ENCODE results near the gene MCF2.

The MCF2 gene

DNA sequence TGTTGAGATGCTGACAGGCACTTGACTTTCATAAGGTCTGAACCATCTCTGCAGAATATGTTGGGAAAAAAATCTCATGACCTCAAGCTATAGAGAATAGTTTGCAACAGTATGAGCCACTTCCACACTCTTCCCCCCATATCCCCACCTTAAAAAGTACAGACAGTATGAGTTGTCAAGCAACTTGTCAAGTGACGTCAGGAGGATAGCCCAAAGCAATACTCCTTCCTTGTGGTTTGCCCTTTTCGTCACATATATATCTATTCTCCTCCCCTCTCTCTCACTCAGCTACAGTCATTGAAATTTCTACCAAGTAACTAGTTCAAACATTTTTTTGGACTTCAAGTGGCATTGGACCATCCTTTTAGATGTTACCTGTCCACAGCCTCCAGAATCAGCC lies 67.7 kb downstream of the MCF2 start:
- H3K27ac ChIP-seq = no peak overlapping the region
- H3K4me3 ChIP-seq = no peak overlapping the region

DNA sequence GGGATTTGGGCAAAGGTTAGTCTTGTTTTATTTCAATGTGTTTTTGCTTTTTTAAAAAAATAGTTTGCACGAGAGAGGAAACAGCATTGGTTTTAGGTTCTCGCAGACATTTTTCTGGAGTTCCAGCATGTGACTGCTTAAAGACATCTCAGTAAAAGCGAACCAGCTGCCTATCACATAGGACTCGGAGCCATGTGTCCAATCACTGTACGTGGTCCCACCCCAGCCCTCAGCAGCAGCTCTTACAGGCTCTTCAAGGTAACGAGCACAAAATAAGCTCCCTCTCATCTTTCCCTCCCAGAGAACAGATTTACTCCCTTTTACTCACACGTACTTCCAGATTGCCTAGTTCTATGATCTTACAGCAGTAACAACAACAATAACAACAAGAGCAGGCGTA lies 68.7 kb downstream of the MCF2 start:
- Histone ChIP-seq H3K27ac (no peak overlapping the region), H3K4me3 (no peak overlapping the region)

DNA sequence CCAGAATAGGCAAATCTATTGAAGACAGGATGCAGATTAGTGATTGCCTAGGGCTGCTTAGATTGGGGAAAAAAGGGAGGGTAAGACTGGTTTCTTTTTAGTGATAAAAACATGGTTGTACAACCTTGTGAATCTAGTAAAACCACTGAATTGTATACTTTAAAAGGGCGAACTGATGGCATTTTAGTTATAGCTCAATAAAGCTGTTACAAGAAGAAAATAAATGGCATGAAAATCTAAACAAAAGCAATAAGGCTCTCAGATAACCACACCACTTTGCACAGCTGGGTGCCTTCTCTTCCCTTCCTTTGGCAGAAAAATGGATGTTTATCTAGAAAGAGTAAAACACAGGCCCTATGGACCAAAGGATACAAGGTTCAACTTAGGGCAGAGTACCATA lies 107.9 kb downstream of the MCF2 start:
- H3K27ac ChIP-seq = no peak overlapping the region
- no peak overlapping the region for H3K4me3 ChIP-seq

DNA sequence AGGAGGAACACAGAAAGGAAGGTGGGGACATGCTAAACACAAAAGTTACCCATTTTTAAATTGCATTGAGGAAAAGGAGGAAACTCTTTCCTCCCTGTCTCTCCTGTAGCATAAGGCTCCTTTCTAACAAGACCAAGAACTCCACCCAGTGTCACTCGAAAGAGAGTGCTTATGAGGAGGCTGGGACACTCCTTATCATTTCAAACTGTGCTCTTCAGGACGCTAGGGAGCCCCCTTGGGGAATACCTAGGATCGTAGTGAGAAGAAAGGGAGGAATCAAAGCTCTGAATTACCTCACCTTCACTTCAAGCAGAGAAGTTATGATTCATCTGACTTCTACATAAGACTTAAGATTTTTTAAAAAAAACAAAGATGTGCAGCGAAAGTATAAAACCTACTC lies 111.9 kb downstream of the MCF2 start:
- no peak overlapping the region for H3K4me3 ChIP-seq
- no peak overlapping the region for H3K27ac ChIP-seq

DNA sequence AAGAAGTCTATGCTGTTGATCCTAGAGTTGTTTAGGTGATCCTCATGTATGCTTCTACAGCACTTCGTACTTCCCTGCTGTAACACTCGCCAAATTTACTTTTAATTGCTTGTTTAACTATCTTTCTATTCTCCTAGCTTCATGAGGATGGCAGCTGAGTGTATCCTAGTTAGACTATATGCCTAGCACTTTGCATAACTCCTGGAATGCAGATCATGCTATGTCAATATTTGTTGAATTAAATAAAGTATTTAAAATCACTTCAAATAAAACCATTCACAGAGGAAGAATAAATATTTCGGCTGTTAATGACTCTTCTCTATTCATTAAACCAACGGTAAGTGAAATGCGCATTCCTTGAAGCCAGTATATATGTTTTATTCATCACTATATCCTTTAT lies 122.4 kb downstream of the MCF2 start:
- no peak overlapping the region for H3K4me3 ChIP-seq
- no peak overlapping the region for H3K27ac ChIP-seq

DNA sequence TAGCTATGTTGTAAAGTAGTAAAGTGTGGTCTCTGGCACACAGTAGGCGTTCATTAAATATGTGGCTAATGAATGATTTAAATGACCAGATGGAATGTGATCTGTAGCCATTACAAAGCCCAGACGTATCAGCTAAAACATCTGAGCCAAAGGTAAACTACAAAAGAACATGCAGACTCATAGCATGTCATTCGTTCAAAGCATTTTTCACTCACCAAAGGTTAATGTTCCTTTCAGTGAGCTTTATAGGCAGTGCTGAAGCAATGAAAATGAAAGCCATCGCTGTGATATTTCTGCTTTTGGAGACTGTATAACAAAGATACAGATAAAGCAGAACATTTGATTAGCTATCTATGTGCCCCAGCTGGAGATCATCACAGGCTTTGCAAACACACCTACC lies 126.9 kb downstream of the MCF2 start:
- Histone ChIP-seq H3K4me3 (no peak overlapping the region), H3K27ac (no peak overlapping the region)

DNA sequence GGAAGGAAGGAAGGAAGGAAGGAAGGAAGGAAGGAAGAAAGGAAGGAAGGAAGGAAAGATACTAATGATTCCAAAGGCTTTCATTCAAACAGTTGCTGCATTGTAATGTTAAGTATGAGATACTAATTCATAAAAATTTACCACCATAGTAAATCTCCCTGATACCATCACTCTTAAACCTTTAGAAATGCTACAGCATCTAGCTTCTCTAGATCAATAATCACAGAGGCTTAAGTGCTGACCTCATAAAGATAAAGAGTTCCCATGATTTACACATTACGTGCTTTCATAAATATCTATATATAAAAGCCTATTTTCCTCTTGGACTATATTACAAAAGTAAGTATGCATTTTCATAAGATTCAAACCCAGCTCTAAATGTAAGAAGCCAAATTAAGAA lies 141.0 kb downstream of the MCF2 start:
- Histone ChIP-seq H3K4me3 (no peak overlapping the region), H3K27ac (no peak overlapping the region)

DNA sequence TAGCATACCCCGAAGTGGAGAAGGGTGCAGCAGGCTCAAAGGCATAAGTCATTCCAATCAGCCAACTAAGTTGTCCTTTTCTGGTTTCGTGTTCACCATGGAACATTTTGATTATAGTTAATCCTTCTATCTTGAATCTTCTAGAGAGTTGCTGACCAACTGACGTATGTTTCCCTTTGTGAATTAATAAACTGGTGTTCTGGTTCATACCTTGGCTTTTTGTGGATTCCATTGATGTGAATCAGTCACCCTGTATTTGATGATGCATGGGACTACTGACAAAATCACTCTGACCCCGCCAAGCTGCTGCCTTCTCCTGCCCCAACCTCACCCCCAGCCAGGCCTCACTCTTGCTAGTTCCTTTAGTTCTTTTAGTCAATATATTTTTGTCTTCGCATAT lies 144.7 kb downstream of the MCF2 start:
- no peak overlapping the region for H3K27ac ChIP-seq
- no peak overlapping the region for H3K4me3 ChIP-seq

DNA sequence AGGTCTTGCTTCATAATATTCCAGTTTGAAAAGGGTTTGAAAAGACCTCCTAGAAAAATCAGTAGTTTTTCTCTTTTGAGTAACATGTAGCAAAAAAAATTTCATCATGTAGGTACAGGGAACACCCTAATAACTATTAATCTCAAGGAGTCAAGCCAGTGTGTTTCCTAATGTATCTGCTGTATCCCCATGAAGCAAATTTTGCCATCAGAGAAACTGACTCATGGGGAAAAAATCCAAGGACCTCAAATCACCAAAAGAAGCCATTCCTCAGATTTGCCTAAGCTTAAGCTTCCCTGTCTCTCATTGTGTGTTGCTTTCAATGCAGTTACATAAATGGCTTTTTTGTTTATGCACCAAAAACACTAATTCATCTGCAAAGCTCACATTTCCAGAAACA lies 147.7 kb downstream of the MCF2 start:
- Histone ChIP-seq H3K27ac (no peak overlapping the region), H3K4me3 (no peak overlapping the region)

DNA sequence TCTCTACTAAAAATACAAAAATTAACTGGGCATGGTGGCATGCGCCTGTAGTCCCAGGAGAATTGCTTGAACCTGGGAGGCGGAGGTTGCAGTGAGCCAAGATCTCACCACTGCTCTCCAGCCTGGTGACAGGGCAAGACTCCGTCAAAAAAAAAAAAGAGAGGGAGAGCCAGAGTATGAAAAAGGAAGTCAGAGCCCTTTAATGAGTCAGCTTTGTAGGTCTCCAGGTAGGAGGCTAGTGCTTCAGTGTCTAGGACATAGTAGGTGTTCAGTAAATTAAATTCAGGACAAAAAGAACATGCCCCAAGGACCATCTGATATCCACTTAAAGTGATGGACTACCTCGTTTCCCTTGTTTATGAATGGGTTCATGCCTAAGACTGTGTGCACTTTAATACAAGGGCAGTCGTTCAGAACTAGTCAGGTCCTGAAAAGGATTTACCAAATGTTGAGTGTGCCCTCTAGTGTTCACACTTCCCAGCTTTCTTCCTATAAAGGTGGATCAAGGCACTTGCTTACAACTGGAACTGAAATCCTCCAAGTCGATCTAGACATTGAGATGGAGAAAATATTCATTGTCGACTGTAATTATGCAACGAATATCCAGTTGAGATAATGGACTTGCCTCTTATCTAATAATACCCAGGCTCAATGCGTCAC lies 148.5 kb downstream of the MCF2 start:
- Histone ChIP-seq H3K4me3 (no peak overlapping the region), H3K27ac (no peak overlapping the region)

DNA sequence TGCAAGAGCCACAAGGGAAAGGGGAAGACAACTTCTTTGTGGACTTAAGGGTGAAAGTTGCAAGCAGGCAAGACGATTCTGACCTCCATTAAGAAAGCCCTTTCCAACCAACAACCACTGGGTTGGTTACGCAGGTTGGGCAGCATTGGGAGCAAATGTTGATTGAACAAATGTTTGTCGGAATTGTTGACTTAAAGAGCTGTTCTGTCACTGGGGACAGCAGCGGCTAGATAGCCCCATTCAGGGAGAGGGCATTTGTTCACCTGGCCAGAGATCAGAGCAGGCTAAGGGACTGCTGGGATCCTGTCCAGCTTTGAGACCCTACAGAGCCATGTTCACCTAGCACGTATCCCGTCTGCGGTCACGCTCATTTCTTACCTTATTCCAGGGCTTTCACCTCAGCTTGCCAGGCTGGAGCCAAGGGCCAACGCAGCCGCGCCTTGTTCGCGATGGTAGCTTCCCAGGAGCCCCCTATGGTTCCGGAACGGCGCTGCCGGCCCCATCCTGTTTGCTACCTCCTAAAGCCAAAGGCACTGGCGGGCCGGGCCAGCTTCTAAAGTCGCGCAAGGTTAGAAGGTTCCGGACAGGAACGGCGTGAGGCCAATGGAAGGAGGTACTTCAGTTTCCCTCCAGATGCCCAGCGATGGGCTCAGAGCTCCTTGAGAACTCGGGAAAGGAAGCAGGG lies 152.8 kb downstream of the MCF2 start:
- Histone ChIP-seq H3K27ac (no peak overlapping the region), H3K4me3 (no peak overlapping the region)

DNA sequence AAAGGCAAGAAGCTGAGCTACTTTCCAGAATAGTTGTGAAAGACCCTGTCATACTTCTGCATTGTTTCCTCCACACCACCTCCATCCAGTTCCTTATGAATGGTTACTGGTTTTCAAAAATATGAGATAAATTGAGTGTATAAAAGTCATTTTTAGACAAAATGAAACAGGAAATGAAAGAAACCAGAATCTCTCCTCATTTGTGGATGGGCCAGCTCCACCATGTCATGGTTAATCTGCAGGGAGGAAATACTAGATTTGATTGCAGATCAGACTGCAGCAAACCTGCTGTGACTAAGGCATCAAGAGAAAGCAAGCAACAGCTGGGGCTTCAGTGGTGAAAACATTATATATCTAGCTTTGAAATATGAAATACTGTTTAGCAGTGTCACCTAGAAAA lies 153.6 kb downstream of the MCF2 start:
- Histone ChIP-seq H3K4me3 (no peak overlapping the region), H3K27ac (no peak overlapping the region)

DNA sequence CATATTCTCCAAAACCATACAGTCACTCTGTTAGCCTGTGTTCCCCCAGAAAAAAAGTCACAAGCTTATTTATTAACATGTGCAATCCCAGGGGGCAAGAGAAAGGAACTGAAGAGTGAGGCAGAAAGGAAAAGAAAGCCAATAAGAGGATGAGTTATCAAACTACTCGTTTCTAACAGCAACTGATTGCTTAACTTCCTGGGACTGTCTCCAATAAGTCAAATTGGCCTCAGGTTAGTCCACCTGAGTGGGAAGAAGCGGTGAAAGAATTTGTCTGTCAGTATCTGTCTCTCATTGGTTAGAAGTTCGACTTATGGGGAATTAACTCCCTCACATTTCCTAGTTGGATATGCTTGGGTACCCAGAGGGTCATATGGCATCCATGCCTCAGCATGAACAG lies 163.4 kb downstream of the MCF2 start:
- no peak overlapping the region for H3K4me3 ChIP-seq
- H3K27ac ChIP-seq = no peak overlapping the region

DNA sequence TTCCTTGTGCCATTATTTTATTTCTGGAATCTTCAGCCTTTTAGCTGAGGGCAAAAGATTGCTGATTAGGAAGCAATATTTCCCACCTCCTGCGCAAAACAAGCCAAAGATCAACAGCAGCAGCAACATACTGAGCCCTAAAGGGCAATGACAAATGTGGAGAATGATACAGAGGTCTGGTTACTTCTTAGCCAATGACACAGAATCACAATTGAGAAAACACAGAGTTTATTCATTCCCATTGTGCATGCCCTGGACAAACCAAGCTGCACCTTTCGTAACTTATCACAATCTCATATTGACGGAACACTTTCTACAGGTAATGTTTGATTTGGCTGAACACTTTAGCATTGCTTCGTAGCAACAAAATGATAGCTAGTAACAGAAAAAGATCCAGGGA lies 164.0 kb downstream of the MCF2 start:
- Histone ChIP-seq H3K27ac (no peak overlapping the region), H3K4me3 (no peak overlapping the region)

DNA sequence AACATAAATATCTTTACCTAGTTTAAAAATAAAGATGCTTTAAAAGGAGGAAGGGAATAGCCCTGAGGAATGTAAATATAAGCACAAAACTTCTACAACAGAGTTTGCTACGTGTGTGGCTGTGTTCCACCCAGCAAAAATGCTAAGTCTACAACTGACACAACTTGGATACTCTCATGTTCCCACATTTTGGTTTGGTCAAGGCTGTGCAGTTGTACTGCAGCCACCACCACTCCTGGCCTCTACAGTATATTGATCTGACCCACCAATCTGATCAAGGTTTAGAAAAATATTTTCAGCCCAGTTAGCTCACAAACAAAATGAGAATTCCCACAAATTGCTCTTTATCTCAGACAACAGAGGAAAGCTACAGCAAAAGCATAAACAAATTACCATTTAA lies 165.3 kb downstream of the MCF2 start:
- Histone ChIP-seq H3K27ac (no peak overlapping the region), H3K4me3 (no peak overlapping the region)

DNA sequence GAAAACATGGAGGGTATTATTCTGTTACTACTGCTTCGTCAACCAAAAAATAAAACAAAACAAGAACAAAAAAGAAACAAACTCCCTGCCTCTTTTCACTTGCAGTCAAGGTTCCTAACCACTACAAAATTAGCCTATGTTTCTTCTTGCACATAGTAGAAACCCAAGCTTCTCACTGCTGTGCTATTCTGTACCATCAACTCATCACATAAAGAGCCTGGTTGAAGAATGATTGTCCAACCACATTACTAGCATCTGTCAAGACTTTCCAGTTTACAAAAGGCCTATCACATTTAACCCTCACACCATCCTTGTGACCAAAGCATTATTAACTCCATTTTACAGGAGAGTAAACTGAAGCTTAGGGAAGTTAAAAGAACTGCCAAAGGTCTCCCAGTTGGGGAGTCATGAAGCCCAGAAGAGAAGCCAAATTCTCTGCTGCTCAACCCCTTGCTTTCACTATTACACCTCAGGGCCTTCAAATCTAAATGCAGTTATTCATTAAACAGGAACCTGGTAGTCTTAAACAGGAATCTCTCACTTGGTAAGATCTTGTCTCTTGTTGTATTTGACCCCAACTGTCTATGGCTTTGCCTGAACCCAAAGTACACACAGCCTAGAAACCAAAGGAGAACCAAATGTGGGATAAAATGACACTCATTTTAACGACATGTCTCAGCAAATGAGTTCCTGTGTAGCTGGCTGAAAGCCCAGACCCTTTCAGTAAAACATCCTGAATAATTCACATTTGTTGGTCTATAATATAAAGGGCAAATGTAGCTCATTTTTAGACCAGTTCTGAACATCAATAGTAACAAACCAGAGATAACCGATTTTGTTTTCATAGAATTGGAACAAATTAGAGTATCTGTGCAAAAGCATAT lies 168.8 kb downstream of the MCF2 start:
- Histone ChIP-seq H3K27ac (no peak overlapping the region), H3K4me3 (no peak overlapping the region)

DNA sequence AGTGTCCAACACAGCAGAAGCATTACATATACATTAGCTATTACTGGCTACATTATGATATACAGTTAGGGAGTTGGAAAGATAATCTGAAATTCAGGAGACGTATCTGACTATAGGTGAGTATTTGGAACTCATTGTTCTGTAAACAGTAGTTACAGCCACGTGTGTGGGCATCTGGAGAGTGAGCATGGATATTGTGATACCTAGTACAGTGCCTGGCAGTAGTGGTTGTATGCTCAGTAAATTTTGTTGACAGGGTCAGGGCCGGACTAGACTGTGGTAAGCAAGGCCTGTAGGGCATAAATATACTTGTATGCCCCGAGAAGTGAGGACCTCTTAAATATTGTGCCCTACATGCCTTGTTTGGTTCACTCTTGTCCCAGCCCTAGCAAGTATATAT lies 174.5 kb downstream of the MCF2 start:
- Histone ChIP-seq H3K27ac (no peak overlapping the region), H3K4me3 (no peak overlapping the region)

DNA sequence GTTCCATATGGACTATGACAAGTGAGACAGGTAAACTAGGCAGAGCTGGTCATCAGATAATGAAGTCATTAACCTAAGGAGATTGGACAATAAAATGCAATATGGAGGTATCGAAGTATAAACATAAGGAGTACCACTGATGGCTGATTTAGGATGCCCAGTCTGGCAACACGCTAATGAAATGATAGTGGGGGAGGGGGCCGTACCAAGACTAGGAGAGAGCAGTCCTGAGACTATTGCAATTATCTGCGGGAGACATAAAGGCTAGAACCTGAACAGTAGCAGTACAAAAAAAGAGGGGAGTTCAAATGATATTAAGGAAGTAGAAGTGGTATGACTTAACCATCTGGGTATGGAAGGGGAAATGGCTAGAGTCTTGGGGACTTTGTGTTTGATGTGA lies 175.1 kb downstream of the MCF2 start:
- Histone ChIP-seq H3K4me3 (no peak overlapping the region), H3K27ac (no peak overlapping the region)
